Endothelial cell of umbilical vein (primary cell): Measurements from ENCODE around the gene GLIS2. TPM values are rescaled to one million over a fixed set of nuclear protein-coding genes. Genes with fewer than 3 reads are reported as not detected.

Source experiments
- BruUV-seq: library from RNA; stranded (reverse); fragments of 400-500 nt; replicated peaks from 2 replicates; lab custom pipeline; 2021; lab: Mats Ljungman, UMichigan
- CTCF ChIA-PET: fragments of 300-600, 350-600 bp; sonication (Branson Sonifier 250); formaldehyde crosslinking; loops from one replicate; lab custom pipeline; 2021; ENCODE audit warnings: antibody characterized with exemption, inconsistent platforms; lab: Charles Lee
- POLR2A ChIA-PET: fragments of 300-600, 350-600 bp; sonication (Branson Sonifier 250); formaldehyde crosslinking; loops from one replicate; lab custom pipeline; 2021; ENCODE audit warnings: antibody characterized with exemption, inconsistent platforms; lab: Charles Lee
- DNase-seq: peaks from one replicate; pipeline ENCODE4 v3.0.0-alpha.2; 2011; ENCODE audit warnings: low read depth, low spot score
- FAIRE-seq: peaks from 2 replicates; lab custom pipeline; 2011; peaks lifted over from hg19 to GRCh38; lab: Jason Lieb, UNC
- H2AFZ ChIP-seq: 2 replicates; pipeline ENCODE4 v1.6.0; 2012; ENCODE audit warnings: low read depth, low read length, control low read depth, inconsistent platforms
- H3K27ac ChIP-seq: 2 replicates; pipeline ENCODE4 v1.5.1; 2011; ENCODE audit warnings: low read depth, mild to moderate bottlenecking, control low read depth, low read length, moderate library complexity; ENCODE audit not compliant: insufficient read depth
- H3K27me3 ChIP-seq, 2 experiments: 2 replicates each; pipeline versions ENCODE4 v1.6.0 to v1.6.1; 2011; ENCODE audit warnings: low read length in 2 of 2, mixed read lengths in 1 of 2; ENCODE audit not compliant: control insufficient read depth in 2 of 2, insufficient read depth in 2 of 2
- H3K36me3 ChIP-seq, 2 experiments: 2 replicates in 1 of 2; 3 replicates in 1 of 2; pipeline ENCODE4 v1.5.1; 2011; ENCODE audit warnings: low read length in 2 of 2, mild to moderate bottlenecking in 1 of 2, moderate library complexity in 1 of 2; ENCODE audit not compliant: control insufficient read depth in 2 of 2, insufficient read depth in 2 of 2; ENCODE audit errors: extremely low read depth in 1 of 2
- H3K4me1 ChIP-seq: 3 replicates; pipeline ENCODE4 v1.5.1; 2011; ENCODE audit warnings: mild to moderate bottlenecking, low read length; ENCODE audit not compliant: control insufficient read depth, insufficient read depth; ENCODE audit errors: extremely low read depth
- H3K4me2 ChIP-seq: 2 replicates; pipeline ENCODE4 v1.6.1; 2011; ENCODE audit warnings: low read length, control low read depth, mixed read lengths; ENCODE audit not compliant: insufficient read depth
- H3K4me3 ChIP-seq, 3 experiments: fragments of 200-600 bp in 1 of 3; sonication (generic), shearing (Covaris generic) in 1 of 3; replicated peaks in 1 of 3; 2 replicates each; pipeline ENCODE4 v1.5.1; 2011 to 2016; ENCODE audit warnings: control low read depth in 3 of 3, low read length in 3 of 3, mild to moderate bottlenecking in 2 of 3, inconsistent platforms in 1 of 3, low read depth in 1 of 3, moderate library complexity in 1 of 3; ENCODE audit not compliant: insufficient read depth in 1 of 3
- H3K79me2 ChIP-seq: 2 replicates; pipeline ENCODE4 v1.6.0; 2012; ENCODE audit warnings: low read length, inconsistent platforms; ENCODE audit not compliant: control insufficient read depth, insufficient read depth
- H3K9ac ChIP-seq: replicated peaks from 2 replicates; pipeline ENCODE3; 2011; ENCODE audit warnings: low read length, control low read depth; ENCODE audit not compliant: insufficient read depth; ENCODE audit errors: extremely low read depth
- H3K9me1 ChIP-seq: replicated peaks from 3 replicates; pipeline ENCODE4 v1.6.0; 2011; ENCODE audit warnings: mild to moderate bottlenecking, low read length; ENCODE audit not compliant: control insufficient read depth, insufficient read depth; ENCODE audit errors: extremely low read depth
- H3K9me3 ChIP-seq: replicated peaks from 2 replicates; pipeline ENCODE4 v1.5.1; 2012; ENCODE audit warnings: low read length, inconsistent platforms; ENCODE audit not compliant: control insufficient read depth, insufficient read depth
- H4K20me1 ChIP-seq: replicated peaks from 2 replicates; pipeline ENCODE3; 2011; ENCODE audit warnings: mild to moderate bottlenecking, low read length; ENCODE audit not compliant: control insufficient read depth, insufficient read depth; ENCODE audit errors: extremely low read depth
- CTCF ChIP-seq, 2 donors: IDR thresholded peaks; 1 replicate in 1 of 2; 2 replicates in 1 of 2; pipeline ENCODE4 v1.5.1; 2011; ENCODE audit warnings: low read length in 2 of 2, mild to moderate bottlenecking in 2 of 2, moderate library complexity in 2 of 2, control low read depth in 1 of 2, inconsistent platforms in 1 of 2, low read depth in 1 of 2; ENCODE audit not compliant: insufficient read depth in 1 of 2; ENCODE audit errors: extremely low read depth in 1 of 2
- EZH2 ChIP-seq: IDR thresholded peaks from 2 replicates; pipeline ENCODE4 v1.6.1; 2012; ENCODE audit warnings: borderline replicate concordance, low read depth, mild to moderate bottlenecking, moderate library complexity, low read length, inconsistent platforms; ENCODE audit not compliant: severe bottlenecking
- FOS ChIP-seq: IDR thresholded peaks from 2 replicates; pipeline ENCODE4 v1.6.1; 2011; ENCODE audit warnings: mild to moderate bottlenecking, low read length, moderate library complexity, borderline replicate concordance; ENCODE audit not compliant: insufficient read depth
- GATA2 ChIP-seq: IDR thresholded peaks from 2 replicates; pipeline ENCODE4 v1.7.0; 2011; ENCODE audit warnings: low read depth, mild to moderate bottlenecking, moderate library complexity, mixed read lengths, low read length; ENCODE audit not compliant: insufficient read length, insufficient read depth
- JUN ChIP-seq: IDR thresholded peaks from 2 replicates; pipeline ENCODE4 v1.6.1; 2011; ENCODE audit warnings: borderline replicate concordance, low read depth; ENCODE audit not compliant: insufficient read length, insufficient read depth
- MAX ChIP-seq: IDR thresholded peaks from 2 replicates; pipeline ENCODE4 v1.6.1; 2011; ENCODE audit not compliant: insufficient read depth, insufficient read length
- MYC ChIP-seq: IDR thresholded peaks from one replicate; pipeline ENCODE4 v1.6.1; 2011; ENCODE audit warnings: mild to moderate bottlenecking, low read depth, low read length
- POLR2A ChIP-seq: IDR thresholded peaks from 2 replicates; pipeline ENCODE4 v1.6.1; 2012; ENCODE audit warnings: low read depth, mild to moderate bottlenecking, control low read depth, low read length
- POLR2AphosphoS5 ChIP-seq: IDR thresholded peaks from 2 replicates; pipeline ENCODE4 v1.6.1; 2012; ENCODE audit warnings: low read depth, mild to moderate bottlenecking, control low read depth, low read length, moderate library complexity; ENCODE audit not compliant: insufficient read depth
- dilution Hi-C: fragments of 300-500 bp; cut with MboI; formaldehyde crosslinking; loops from one replicate; pipeline ENCODE4 v1.15.0; 2019; ENCODE audit warnings: low sequenced_read_pairs; ENCODE audit not compliant: extremely low pct_ligation_motif_present
- intact Hi-C: fragments of 100-400 bp; cut with micrococcal nuclease; formaldehyde crosslinking; loops from one replicate; pipeline ENCODE4 v1.10.0; 2022
- polyA plus RNA-seq, 4 experiments: library from polyadenylated mRNA; depleted of rRNA in 3 of 4; stranded (reverse) in 3 of 4; unstranded in 1 of 4; fragments of >200 nt; gene quantifications; 2 replicates each; pipeline versions ENCODE4 v1.2.1 to v1.2.3, GENCODE V29; 2011 to 2012; ENCODE audit warnings: missing spikeins in 1 of 4
- total RNA-seq: library from RNA; stranded (reverse); gene quantifications from 2 replicates; pipeline ENCODE4 v1.2.3, GENCODE V29; 2021

GLIS2 gene
- total and polyA plus RNA-seq, 2 donors (not counting 3 experiments of a cell fraction or from before 2014, with no cell fraction given) = 4.6 to 10.1 TPM

- no peak for FAIRE-seq
- TF ChIP-seq MYC (no peak), CTCF (IDR thresholded peaks at IDR 0.05; ENCODE audit: extremely low read depth in 1 of 2, insufficient read depth in 1 of 2, low read depth in 1 of 2, low read length in 2 of 2) (no peak), POLR2AphosphoS5 (no peak), MAX (no peak), JUN (no peak), GATA2 (no peak), POLR2A (no peak), FOS (no peak), EZH2 (no peak)
- intact Hi-C loops = no loop called here
- Histone ChIP-seq H3K9me1 (no peaks in the 10 kb centered on the region), H3K4me3 (no peak overlapping the region), H3K9ac (no peak overlapping the region), H2AFZ (no peak overlapping the region), H3K79me2 (no peaks in the 10 kb centered on the region), H3K36me3 (no peaks in the 10 kb centered on the region), H3K27me3 (no peaks in the 10 kb centered on the region), H3K4me2 (no peak overlapping the region), H4K20me1 (no peaks in the 10 kb centered on the region), H3K9me3 (no peaks in the 10 kb centered on the region), H3K4me1 (peaks cover 6% of the 10 kb centered on the region), H3K27ac (no peak overlapping the region)
- POLR2A ChIA-PET = no interaction called here
- no peak for DNase-seq
- dilution Hi-C loops = no loop called here
- no TSS peak for BruUV-seq
- CTCF ChIA-PET = interaction anchor here (3.3 kb wide), 1 partner anchor 26 kb away, joined by 11 read pairs; no protein-coding TSS in a partner anchor
Measured at GRCh38 chr16:4376126-4376892, 60.4 kb downstream of the GLIS2 start.
